Astrocyte of the spinal cord (primary cell): Measurements from ENCODE around the gene CACNA1C.

Experiments used
- DNase-seq: peaks from one replicate; pipeline ENCODE4 v3.0.0; 2011; ENCODE audit warnings: low read depth, low spot score
- H3K4me3 ChIP-seq: 2 replicates; pipeline ENCODE4 v1.5.1; 2011; ENCODE audit warnings: low read depth, mild to moderate bottlenecking, low read length, moderate library complexity
- CTCF ChIP-seq: IDR thresholded peaks from 2 replicates; pipeline ENCODE4 v1.5.1; 2012; ENCODE audit warnings: low read depth, mild to moderate bottlenecking, low read length, inconsistent platforms
- in situ Hi-C: cut with HindIII; loops from 2 replicates; pipeline ENCODE4 v1.10.0; 2017; ENCODE audit warnings: low sequenced_read_pairs

Gene CACNA1C

GRCh38 chr12:2265461-2266167 is 212.8 kb downstream of the CACNA1C start:
- H3K4me3 ChIP-seq: no peak overlapping the region
- peak; percentile 77 for DNase-seq
- no peak for TF ChIP-seq CTCF
- in situ Hi-C loops: no loop called here

- no peak for TF ChIP-seq CTCF
- H3K4me3 ChIP-seq: no peak overlapping the region
- in situ Hi-C loops: no loop called here
- no peak for DNase-seq
Measured at GRCh38 chr12:2266666-2267620, 214.2 kb downstream of the CACNA1C start.

GRCh38 chr12:2267703-2268470 is 215.1 kb downstream of the CACNA1C start:
- DNase-seq: peak; percentile 26
- no peak overlapping the region for H3K4me3 ChIP-seq
- TF ChIP-seq CTCF: no peak
- in situ Hi-C loops: no loop called here

GRCh38 chr12:2268471-2269286 is 215.9 kb downstream of the CACNA1C start:
- no peak overlapping the region for H3K4me3 ChIP-seq
- TF ChIP-seq CTCF: no peak
- in situ Hi-C loops: no loop called here
- peak; percentile 54 for DNase-seq

- no peak for DNase-seq
- no peak overlapping the region for H3K4me3 ChIP-seq
- no peak for TF ChIP-seq CTCF
- in situ Hi-C loops: no loop called here
Measured at GRCh38 chr12:2270846-2271245, 218.1 kb downstream of the CACNA1C start.
